Urinary bladder (tissue), 4 donors: ENCODE results near the gene OR8G5. TPM values are rescaled to one million over a fixed set of nuclear protein-coding genes. Genes with fewer than 3 reads are reported as not detected.
"Not testable (repeated sequence)": the region's sequence is repeated elsewhere in the genome, so short reads cannot be mapped to it uniquely, and the experiment has no call there.

Experiments used
- DNase-seq: peaks from one replicate; pipeline ENCODE4 v3.0.0-alpha.2; 2015; ENCODE audit errors: extremely low spot score
- H3K27ac ChIP-seq: one replicate; pipeline ENCODE4 v1.5.1; 2013; ENCODE audit warnings: low read depth, mild to moderate bottlenecking, moderate library complexity
- H3K36me3 ChIP-seq: one replicate; pipeline ENCODE4 v1.6.1; 2013; ENCODE audit warnings: mild to moderate bottlenecking, moderate library complexity; ENCODE audit not compliant: insufficient read depth
- H3K4me1 ChIP-seq: one replicate; pipeline ENCODE4 v1.6.1; 2013; ENCODE audit warnings: mild to moderate bottlenecking, moderate library complexity; ENCODE audit not compliant: insufficient read depth
- H3K4me3 ChIP-seq: one replicate; pipeline ENCODE4 v1.5.1; 2013; ENCODE audit warnings: low read depth, low read length
- WGBS: extraction: QIAGEN DNeasy Blood & Tissue Kit; methylation state at CpG from one replicate; pipeline ENCODE4 v1.1.7; 2013; 5-methylcytosine and 5-hydroxymethylcytosine counted together
- polyA plus RNA-seq: library from polyadenylated mRNA; stranded (reverse); fragments of 200-250 nt; gene quantifications from one replicate; pipeline ENCODE4 v1.2.3, GENCODE V29; 2013
- total RNA-seq: library from RNA; depleted of rRNA; stranded (reverse); fragments of >200 nt; gene quantifications from one replicate; pipeline ENCODE4 v1.2.3, GENCODE V29; 2014
- donor health status: healthy with polysubstance abuse.
- donor health status: healthy.

The OR8G5 gene
- total RNA-seq (not detected), polyA plus RNA-seq (not detected)

- no peak within 1 kb of the TSS for H3K4me3 ChIP-seq
- no peaks in the 10 kb centered on the region for H3K4me1 ChIP-seq
- H3K36me3 ChIP-seq, result no peaks in the 10 kb centered on the region
- H3K27ac ChIP-seq, result no peak within 1 kb of the TSS
- no peak for DNase-seq
- 70% methylated on average over 4 of the region's 4 CpGs for WGBS
Observed at GRCh38 chr11:124256076-124256475, at the start of gene OR8G5. Gene OR8G5, plus strand, starts transcription at chr11:124256376. Its CDS starts 8,556 bp downstream, at chr11:124264932.

DNA sequence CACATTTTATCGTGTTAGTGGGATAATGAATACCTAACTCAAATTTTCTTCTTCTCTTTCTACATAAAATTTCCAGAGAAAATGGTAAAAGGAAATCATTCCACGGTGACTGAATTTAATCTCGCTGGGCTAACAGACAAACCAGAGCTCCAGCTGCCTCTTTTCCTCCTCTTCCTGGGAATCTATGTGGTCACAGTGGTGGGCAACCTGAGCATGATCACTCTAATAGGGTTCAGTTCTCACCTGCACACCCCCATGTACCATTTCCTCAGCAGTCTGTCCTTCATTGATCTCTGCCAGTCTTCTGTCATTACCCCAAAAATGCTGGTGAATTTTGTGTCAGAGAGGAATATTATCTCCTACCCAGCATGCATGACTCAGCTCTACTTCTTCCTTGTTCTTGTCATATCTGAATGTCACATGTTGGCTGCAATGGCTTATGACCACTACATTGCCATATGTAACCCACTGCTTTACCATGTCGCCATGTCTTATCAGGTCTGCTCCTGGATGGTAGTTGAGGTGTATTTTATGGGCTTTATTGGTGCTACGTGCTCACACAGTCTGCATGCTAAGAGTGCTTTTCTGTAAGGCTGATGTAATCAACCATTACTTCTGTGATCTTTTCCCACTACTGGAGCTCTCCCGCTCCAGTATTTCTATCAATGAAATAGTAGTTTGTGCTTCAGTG lies 48.9 kb upstream of the OR8G5 start:
- DNase-seq, result no peak
- no peak overlapping the region for H3K4me3 ChIP-seq
- no peaks in the 10 kb centered on the region for H3K36me3 ChIP-seq
- 68% methylated on average over 6 of the region's 6 CpGs for WGBS
- H3K27ac ChIP-seq, result no peak overlapping the region
- no peaks in the 10 kb centered on the region for H3K4me1 ChIP-seq

- H3K27ac ChIP-seq, result no peak overlapping the region
- H3K36me3 ChIP-seq, result no peaks in the 10 kb centered on the region
- no peak overlapping the region for H3K4me3 ChIP-seq
- DNase-seq, result no peak
- 90% methylated on average over 6 of the region's 6 CpGs for WGBS
- no peaks in the 10 kb centered on the region for H3K4me1 ChIP-seq
Observed at GRCh38 chr11:124209824-124210357, 46.3 kb upstream of the OR8G5 start.

DNA sequence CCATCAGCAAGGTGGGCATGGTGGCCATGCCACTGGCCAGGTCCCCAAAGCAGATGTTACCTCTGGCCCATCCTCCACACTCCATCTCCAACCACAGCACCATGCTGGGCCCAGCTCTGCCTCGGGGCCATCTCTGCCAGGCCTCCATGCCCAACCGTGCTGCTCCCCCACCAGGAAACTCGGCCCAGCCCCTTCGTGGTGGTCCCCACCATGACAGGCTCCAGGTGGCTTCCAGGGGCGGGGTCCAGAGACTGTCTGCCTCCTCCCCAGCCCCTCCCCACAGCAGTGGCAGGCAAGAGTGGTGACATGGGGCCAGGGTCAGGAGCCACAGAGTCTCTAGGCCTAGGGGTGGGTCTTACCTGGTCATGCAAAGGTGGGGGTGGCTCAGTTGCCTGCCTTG lies 45.8 kb upstream of the OR8G5 start:
- Histone ChIP-seq H3K4me3 (no peak overlapping the region), H3K27ac (no peak overlapping the region), H3K36me3 (no peaks in the 10 kb centered on the region), H3K4me1 (no peaks in the 10 kb centered on the region)
- WGBS, result 82% methylated on average over 5 of the region's 5 CpGs
- DNase-seq, result no peak

GRCh38 chr11:124211321-124211720 lies 44.9 kb upstream of the OR8G5 start:
- Histone ChIP-seq H3K27ac (no peak overlapping the region), H3K4me1 (no peaks in the 10 kb centered on the region), H3K4me3 (no peak overlapping the region), H3K36me3 (no peaks in the 10 kb centered on the region)
- DNase-seq, result no peak

GRCh38 chr11:124214027-124214426 lies 42.1 kb upstream of the OR8G5 start:
- WGBS, result 73% methylated on average over 3 of the region's 3 CpGs
- no peaks in the 10 kb centered on the region for H3K4me1 ChIP-seq
- DNase-seq, result no peak
- no peak overlapping the region for H3K4me3 ChIP-seq
- H3K27ac ChIP-seq, result no peak overlapping the region
- no peaks in the 10 kb centered on the region for H3K36me3 ChIP-seq

- no peak overlapping the region for H3K27ac ChIP-seq
- H3K4me1 ChIP-seq, result no peaks in the 10 kb centered on the region
- DNase-seq, result no peak
- no peaks in the 10 kb centered on the region for H3K36me3 ChIP-seq
- no peak overlapping the region for H3K4me3 ChIP-seq
Observed at GRCh38 chr11:124219126-124219525, 37.0 kb upstream of the OR8G5 start.

DNA sequence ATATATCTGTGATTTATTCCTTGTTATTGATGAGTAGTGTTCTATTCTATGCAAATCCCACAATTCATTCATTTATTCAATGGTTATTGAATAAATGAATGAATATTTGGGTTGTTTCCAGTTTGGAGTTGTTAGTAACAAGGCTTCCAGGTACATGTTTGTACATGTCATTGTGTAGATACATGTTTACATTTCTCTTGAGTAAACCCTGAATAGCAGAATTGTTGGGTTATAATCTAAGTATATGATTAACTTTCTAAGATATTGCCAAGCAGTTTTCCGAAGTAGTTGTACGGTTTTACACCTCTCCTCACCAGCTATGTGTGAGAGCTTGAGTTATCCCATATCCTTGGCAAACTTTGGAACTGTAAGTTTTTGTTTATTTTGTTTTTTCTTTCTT lies 33.8 kb upstream of the OR8G5 start:
- Histone ChIP-seq H3K27ac (no peak overlapping the region), H3K4me1 (no peaks in the 10 kb centered on the region), H3K4me3 (no peak overlapping the region), H3K36me3 (no peaks in the 10 kb centered on the region)
- no peak for DNase-seq
- WGBS, result 72% methylated on average over 2 of the region's 2 CpGs

GRCh38 chr11:124224618-124225423 lies 31.4 kb upstream of the OR8G5 start:
- H3K4me3 ChIP-seq, H3K36me3 ChIP-seq, H3K27ac ChIP-seq, DNase-seq, H3K4me1 ChIP-seq: not testable (repeated sequence)
- WGBS, result 67% methylated on average over 9 of the region's 9 CpGs

DNA sequence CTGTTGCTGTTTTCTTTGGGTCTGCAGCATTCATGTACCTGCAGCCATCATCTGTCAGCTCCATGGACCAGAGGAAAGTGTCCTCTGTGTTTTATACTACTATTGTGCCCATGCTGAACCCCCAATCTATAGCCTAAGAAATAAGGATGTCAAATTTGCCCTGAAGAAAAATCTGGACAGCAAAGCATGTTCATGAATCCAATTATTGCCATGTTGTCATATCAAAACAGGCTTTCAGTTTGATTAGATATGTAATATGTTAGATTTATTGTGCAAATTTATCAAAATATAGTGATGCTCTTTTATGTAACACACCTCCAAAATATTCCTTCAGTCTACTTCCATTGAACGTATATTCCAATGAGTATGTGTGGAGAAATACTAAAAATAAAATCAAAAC lies 30.7 kb upstream of the OR8G5 start:
- WGBS, result 86% methylated on average over 1 of the region's 1 CpG
- Histone ChIP-seq H3K4me3 (no peak overlapping the region), H3K4me1 (no peaks in the 10 kb centered on the region), H3K36me3 (no peaks in the 10 kb centered on the region), H3K27ac (no peak overlapping the region)
- DNase-seq, result no peak

DNA sequence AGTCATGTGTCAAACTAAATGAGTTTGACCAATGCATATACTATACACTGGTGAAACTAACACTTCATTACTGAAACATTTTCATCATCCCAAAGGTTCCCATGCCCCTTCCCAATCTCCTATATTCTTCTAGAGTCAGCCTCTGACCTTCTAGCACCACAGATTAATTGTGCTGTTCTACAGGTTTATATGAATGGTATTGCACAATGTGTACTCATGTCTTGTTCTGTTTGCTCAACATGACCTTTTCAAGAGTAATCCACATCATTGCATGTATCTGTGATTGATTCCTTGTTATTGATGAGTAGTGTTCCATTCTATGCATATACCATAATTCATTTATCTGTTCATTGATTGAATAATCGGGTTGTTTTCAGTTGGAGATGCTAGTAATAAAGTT lies 22.8 kb upstream of the OR8G5 start:
- H3K36me3 ChIP-seq, result no peaks in the 10 kb centered on the region
- 42% methylated on average over 1 of the region's 1 CpG for WGBS
- no peak overlapping the region for H3K27ac ChIP-seq
- H3K4me3 ChIP-seq, result no peak overlapping the region
- DNase-seq, result no peak
- no peaks in the 10 kb centered on the region for H3K4me1 ChIP-seq

- Histone ChIP-seq H3K4me3 (no peak overlapping the region), H3K4me1 (no peaks in the 10 kb centered on the region), H3K36me3 (no peaks in the 10 kb centered on the region), H3K27ac (no peak overlapping the region)
- DNase-seq, result no peak
- 63% methylated on average over 5 of the region's 5 CpGs for WGBS
Observed at GRCh38 chr11:124238512-124238911, 17.7 kb upstream of the OR8G5 start.

DNA sequence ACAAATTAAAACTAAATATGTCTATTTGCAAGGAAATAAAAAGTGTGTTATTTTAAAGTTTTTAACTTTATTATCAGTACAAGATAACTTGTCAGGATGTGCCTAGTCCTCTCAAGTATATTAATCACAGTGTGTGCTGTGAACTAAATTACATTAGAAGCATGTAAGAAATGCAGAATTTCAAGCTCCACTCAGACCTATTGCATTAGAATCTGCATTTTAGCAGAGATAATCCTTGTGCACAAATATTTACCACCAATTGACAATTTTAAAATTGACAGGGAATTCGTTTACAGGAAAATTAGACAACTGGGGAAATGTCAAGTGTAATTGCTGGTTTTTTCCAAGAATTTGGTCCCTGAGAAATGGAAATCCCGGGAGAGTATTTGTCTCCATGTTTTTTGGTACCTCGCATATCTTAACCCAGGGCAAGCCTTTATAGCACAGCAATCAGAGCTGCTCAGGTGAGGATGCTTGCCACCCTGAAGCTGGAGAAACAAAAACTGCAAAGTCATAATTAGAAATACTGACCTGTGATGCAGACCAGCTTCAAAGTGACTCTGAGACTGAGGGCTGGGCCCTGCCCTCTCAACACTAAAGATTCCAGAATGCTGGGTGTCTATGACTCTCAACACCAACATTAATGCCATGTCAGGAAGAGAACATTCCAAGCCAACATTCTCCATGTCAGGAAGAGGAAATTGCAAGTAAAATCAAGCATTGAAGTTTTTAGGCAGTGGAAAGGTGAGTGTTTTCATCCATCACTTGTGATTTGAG lies 15.4 kb upstream of the OR8G5 start, which contains the start of gene OR8G1:
TSS of gene OR8G1 (plus strand) at position 475 of the 777 bp plus-strand sequence. CDS start 8,581 bp downstream, outside the sequence.
- 67% methylated on average over 3 of the region's 3 CpGs for WGBS
- Histone ChIP-seq H3K36me3 (no peaks in the 10 kb centered on the region), H3K27ac (no peak within 1 kb of the TSS), H3K4me3 (no peak within 1 kb of the TSS), H3K4me1 (no peaks in the 10 kb centered on the region)
- DNase-seq, result no peak
